H1 (cell line): ENCODE data around the gene RHOC. TPM values are rescaled to one million over a fixed set of nuclear protein-coding genes. Genes with fewer than 3 reads are reported as not detected.

Experiments
- CTCF ChIA-PET: fragments of 300-600 bp; sonication (Branson Sonifier 250); formaldehyde crosslinking; loops from one replicate; lab custom pipeline; 2021; ENCODE audit not compliant: partially characterized antibody; lab: Charles Lee
- POLR2A ChIA-PET: fragments of 300-600 bp; sonication (Branson Sonifier 250); formaldehyde crosslinking; loops from one replicate; lab custom pipeline; 2021; ENCODE audit warnings: inconsistent platforms; ENCODE audit not compliant: partially characterized antibody; lab: Charles Lee
- DNase-seq, 2 experiments: peaks; one replicate each; pipeline versions ENCODE4 v3.0.0 to v3.0.0-alpha.2; 2010 to 2022; ENCODE audit warnings: low spot score in 2 of 2, low read depth in 1 of 2, mixed read lengths in 1 of 2
- FAIRE-seq: peaks from 2 replicates; lab custom pipeline; 2011; peaks lifted over from hg19 to GRCh38; lab: Jason Lieb, UNC
- H2AFZ ChIP-seq: 2 replicates; pipeline ENCODE4 v1.8.1; 2012; ENCODE audit warnings: low read length, inconsistent platforms
- H2AK5ac ChIP-seq: 2 replicates; pipeline ENCODE4 v1.6.1; 2013; ENCODE audit warnings: low read depth, low read length
- H2BK120ac ChIP-seq: replicated peaks from 2 replicates; pipeline ENCODE3; 2013; ENCODE audit warnings: low read depth, low read length, inconsistent platforms
- H2BK12ac ChIP-seq: 2 replicates; pipeline ENCODE4 v1.6.1; 2013; ENCODE audit warnings: low read depth, low read length
- H2BK15ac ChIP-seq: 2 replicates; pipeline ENCODE4 v1.6.1; 2013; ENCODE audit warnings: low read length
- H2BK20ac ChIP-seq: 2 replicates; pipeline ENCODE4 v1.6.1; 2013; ENCODE audit warnings: low read length
- H2BK5ac ChIP-seq: 2 replicates; pipeline ENCODE4 v1.6.1; 2013; ENCODE audit warnings: low read depth, low read length
- H3K14ac ChIP-seq: 2 replicates; pipeline ENCODE4 v1.6.1; 2013; ENCODE audit warnings: inconsistent platforms; ENCODE audit not compliant: insufficient read length
- H3K18ac ChIP-seq: 2 replicates; pipeline ENCODE4 v1.6.1; 2013; ENCODE audit warnings: low read length; ENCODE audit errors: extremely low read depth
- H3K23ac ChIP-seq: 2 replicates; pipeline ENCODE4 v1.6.1; 2013; ENCODE audit warnings: inconsistent platforms; ENCODE audit not compliant: insufficient read length
- H3K23me2 ChIP-seq: 2 replicates; pipeline ENCODE4 v1.6.1; 2013; ENCODE audit warnings: low read depth, low read length
- H3K27ac ChIP-seq: 2 replicates; pipeline ENCODE4 v1.6.1; 2011; ENCODE audit warnings: low read depth, low read length, inconsistent platforms
- H3K27me3 ChIP-seq, 4 experiments: replicated peaks in 1 of 4; 1 replicate in 1 of 4; 2 replicates in 3 of 4; pipeline versions ENCODE4 v1.6.1 to v1.8.1; 2011 to 2013; ENCODE audit warnings: low read length in 3 of 4, mild to moderate bottlenecking in 3 of 4, inconsistent platforms in 2 of 4, mixed read lengths in 2 of 4, moderate library complexity in 1 of 4; ENCODE audit not compliant: control insufficient read depth in 3 of 4, insufficient read depth in 3 of 4; ENCODE audit errors: extremely low read depth in 1 of 4
- H3K36me3 ChIP-seq, 4 experiments: 2 replicates each; pipeline versions ENCODE4 v1.6.1 to v1.8.1; 2011 to 2013; ENCODE audit warnings: mild to moderate bottlenecking in 4 of 4, low read length in 3 of 4, moderate library complexity in 2 of 4, control low read depth in 1 of 4, inconsistent platforms in 1 of 4; ENCODE audit not compliant: insufficient read depth in 4 of 4, control insufficient read depth in 2 of 4
- H3K4ac ChIP-seq: replicated peaks from 2 replicates; pipeline ENCODE3; 2013; ENCODE audit warnings: low read length, low read depth, mixed read lengths, inconsistent platforms; ENCODE audit not compliant: insufficient read length
- H3K4me1 ChIP-seq, 4 experiments: replicated peaks in 1 of 4; 1 replicate in 1 of 4; 2 replicates in 3 of 4; pipeline versions ENCODE4 v1.6.1 to v1.8.1; 2011 to 2013; ENCODE audit warnings: low read length in 3 of 4, inconsistent platforms in 2 of 4, mixed read lengths in 1 of 4; ENCODE audit not compliant: insufficient read depth in 4 of 4, control insufficient read depth in 3 of 4
- H3K4me2 ChIP-seq, 2 experiments: 2 replicates each; pipeline versions ENCODE4 v1.6.1 to v1.8.1; 2011 to 2013; ENCODE audit warnings: low read depth in 2 of 2, low read length in 2 of 2, control low read depth in 1 of 2, inconsistent platforms in 1 of 2, mild to moderate bottlenecking in 1 of 2; ENCODE audit not compliant: insufficient read depth in 1 of 2
- H3K4me3 ChIP-seq, 4 experiments: fragments of 200-600, 300-600 bp in 1 of 4; sonication (generic), shearing (Covaris generic), sonication (Bioruptor Twin) in 1 of 4; 2 replicates each; pipeline versions ENCODE4 v1.5.1 to v1.8.1; 2011 to 2016; ENCODE audit warnings: low read length in 4 of 4, low read depth in 3 of 4, control low read depth in 2 of 4, inconsistent platforms in 2 of 4, mild to moderate bottlenecking in 2 of 4, mixed read lengths in 1 of 4, moderate library complexity in 1 of 4; ENCODE audit not compliant: insufficient read depth in 2 of 4; ENCODE audit errors: extremely low read depth in 1 of 4
- H3K56ac ChIP-seq: replicated peaks from 2 replicates; pipeline ENCODE3; 2013; ENCODE audit warnings: low read depth, mild to moderate bottlenecking, mixed read lengths, low read length, inconsistent platforms; ENCODE audit not compliant: insufficient read length
- H3K79me1 ChIP-seq: 2 replicates; pipeline ENCODE4 v1.6.1; 2013; ENCODE audit warnings: low read depth, low read length, control low read depth
- H3K79me2 ChIP-seq, 2 experiments: 2 replicates each; pipeline versions ENCODE4 v1.6.1 to v1.8.1; 2012 to 2013; ENCODE audit warnings: low read length in 2 of 2, mild to moderate bottlenecking in 2 of 2, inconsistent platforms in 1 of 2; ENCODE audit not compliant: insufficient read depth in 2 of 2, control insufficient read depth in 1 of 2
- H3K9ac ChIP-seq, 4 experiments: replicated peaks in 1 of 4; 1 replicate in 1 of 4; 2 replicates in 3 of 4; pipeline versions ENCODE4 v1.6.1 to v1.8.1; 2011 to 2013; ENCODE audit warnings: low read depth in 3 of 4, low read length in 3 of 4, control low read depth in 2 of 4, mild to moderate bottlenecking in 2 of 4, moderate library complexity in 2 of 4, inconsistent platforms in 1 of 4; ENCODE audit errors: extremely low read depth in 1 of 4
- H3K9me3 ChIP-seq, 2 experiments: 2 replicates each; pipeline versions ENCODE4 v1.6.1 to v1.8.1; 2012 to 2013; ENCODE audit warnings: mild to moderate bottlenecking in 2 of 2, moderate library complexity in 2 of 2, control low read depth in 1 of 2, inconsistent platforms in 1 of 2, low read depth in 1 of 2, low read length in 1 of 2, mixed read lengths in 1 of 2; ENCODE audit not compliant: insufficient read depth in 2 of 2
- H4K20me1 ChIP-seq, 2 experiments: replicated peaks in 1 of 2; 2 replicates each; pipeline versions ENCODE3 to v1.8.1; 2011 to 2013; ENCODE audit warnings: inconsistent platforms in 2 of 2, low read length in 2 of 2, mild to moderate bottlenecking in 1 of 2; ENCODE audit not compliant: insufficient read depth in 2 of 2, control insufficient read depth in 1 of 2
- H4K5ac ChIP-seq: 2 replicates; pipeline ENCODE4 v1.6.1; 2013; ENCODE audit warnings: low read length, low read depth, mixed read lengths, inconsistent platforms; ENCODE audit not compliant: insufficient read length
- H4K8ac ChIP-seq: 2 replicates; pipeline ENCODE4 v1.8.0; 2013; ENCODE audit warnings: mild to moderate bottlenecking, moderate library complexity, low read length, inconsistent platforms; ENCODE audit not compliant: insufficient read depth; ENCODE audit errors: extremely low read depth
- H4K91ac ChIP-seq: replicated peaks from 2 replicates; pipeline ENCODE3; 2013; ENCODE audit warnings: low read length, mixed read lengths, inconsistent platforms; ENCODE audit not compliant: insufficient read length
- CTBP2 ChIP-seq: IDR thresholded peaks from 2 replicates; pipeline ENCODE4 v1.7.0; 2011; ENCODE audit warnings: borderline replicate concordance, mild to moderate bottlenecking, moderate library complexity, mixed read lengths, low read length; ENCODE audit not compliant: insufficient read depth, insufficient read length
- FOSL1 ChIP-seq: IDR thresholded peaks from 2 replicates; pipeline ENCODE4 v1.6.1; 2011; ENCODE audit warnings: mild to moderate bottlenecking, low read depth, low read length, moderate library complexity; ENCODE audit not compliant: insufficient read depth
- GTF2F1 ChIP-seq: IDR thresholded peaks from 2 replicates; pipeline ENCODE4 v1.6.1; 2012; ENCODE audit warnings: low read depth, low read length, improper control_type of control experiment, borderline replicate concordance
- HDAC2 ChIP-seq, 2 experiments: fragments of 300-600 bp in 1 of 2; sonication (generic) in 1 of 2; IDR thresholded peaks; 2 replicates each; pipeline ENCODE4 v1.6.1; 2011 to 2012; ENCODE audit warnings: low read depth in 2 of 2, low read length in 2 of 2, mild to moderate bottlenecking in 2 of 2, moderate library complexity in 2 of 2, borderline replicate concordance in 1 of 2, inconsistent platforms in 1 of 2
- JUN ChIP-seq: IDR thresholded peaks from 2 replicates; pipeline ENCODE4 v1.6.1; 2011; ENCODE audit warnings: low read depth, mild to moderate bottlenecking, improper control_type of control experiment, low read length
- KDM1A ChIP-seq: fragments of 200-600, 300-600 bp; sonication (generic); IDR thresholded peaks from 2 replicates; pipeline ENCODE4 v1.7.1; 2016; ENCODE audit warnings: mild to moderate bottlenecking, low read length, borderline replicate concordance
- NANOG ChIP-seq: IDR thresholded peaks from 2 replicates; pipeline ENCODE4 v1.6.1; 2011; ENCODE audit warnings: low read length, low read depth, mild to moderate bottlenecking, inconsistent platforms; ENCODE audit not compliant: insufficient read depth, poor library complexity, severe bottlenecking
- POLR2A ChIP-seq, 2 experiments: IDR thresholded peaks; 1 replicate in 1 of 2; 2 replicates in 1 of 2; pipeline ENCODE4 v1.6.1; 2011; ENCODE audit warnings: low read depth in 2 of 2, low read length in 2 of 2, mild to moderate bottlenecking in 2 of 2; ENCODE audit errors: control extremely low read depth in 1 of 2
- RBBP5 ChIP-seq: IDR thresholded peaks from 2 replicates; pipeline ENCODE4 v1.7.1; 2012; ENCODE audit warnings: low read depth, mild to moderate bottlenecking, inconsistent platforms, low read length, moderate library complexity, borderline replicate concordance
- RFX5 ChIP-seq: IDR thresholded peaks from 2 replicates; pipeline ENCODE4 v1.6.1; 2011; ENCODE audit warnings: low read depth, low read length, improper control_type of control experiment, borderline replicate concordance
- SP4 ChIP-seq: IDR thresholded peaks from 2 replicates; pipeline ENCODE4 v1.6.1; 2012; ENCODE audit warnings: low read length, inconsistent platforms
- ZNF274 ChIP-seq: IDR thresholded peaks from 2 replicates; pipeline ENCODE4 v1.7.0; 2012; ENCODE audit warnings: low read length, borderline replicate concordance; ENCODE audit errors: extremely low read depth
- WGBS, 2 experiments: shearing (Covaris generic) in 1 of 2; methylation state at CpG; one replicate each; pipeline versions ENCODE4 v1.1.6 to v1.1.7; 2013 to 2015; ENCODE audit warnings: low lambda C conversion rate in 2 of 2, mixed read lengths in 2 of 2, inconsistent platforms in 1 of 2, low coverage in 1 of 2, missing lambda C conversion rate in 1 of 2; ENCODE audit not compliant: insufficient replicate concordance in 2 of 2, insufficient coverage in 1 of 2, insufficient read length in 1 of 2; ENCODE audit errors: extremely low coverage in 1 of 2, missing lambda C conversion rate in 1 of 2; 5-methylcytosine and 5-hydroxymethylcytosine counted together
- polyA plus RNA-seq, 7 experiments: library from polyadenylated mRNA; depleted of rRNA in 3 of 7; stranded (reverse) in 5 of 7; unstranded in 2 of 7; fragments of >200 nt in 5 of 7; fragments of 200-250 nt in 2 of 7; gene quantifications; 1 replicate in 5 of 7; 2 replicates in 1 of 7; 4 replicates in 1 of 7; pipeline versions ENCODE4 v1.2.1 to v1.2.3, GENCODE V29; 2011 to 2013; ENCODE audit warnings: missing spikeins in 2 of 7, mixed read lengths in 2 of 7
- total RNA-seq: library from RNA; stranded (reverse); fragmentation: NEBNext Ultra II Directional; extraction: Animal tissue kit (Norgen Biotek cat#: 25700); gene quantifications from 2 replicates; pipeline ENCODE4 v1.2.1, GENCODE V29; 2021

Gene RHOC
- total and polyA plus RNA-seq, 2 of the 8 experiments (the other 6 are each of a cell fraction or from before 2014, with no cell fraction given) = 53.6 to 97.5 TPM

DNA sequence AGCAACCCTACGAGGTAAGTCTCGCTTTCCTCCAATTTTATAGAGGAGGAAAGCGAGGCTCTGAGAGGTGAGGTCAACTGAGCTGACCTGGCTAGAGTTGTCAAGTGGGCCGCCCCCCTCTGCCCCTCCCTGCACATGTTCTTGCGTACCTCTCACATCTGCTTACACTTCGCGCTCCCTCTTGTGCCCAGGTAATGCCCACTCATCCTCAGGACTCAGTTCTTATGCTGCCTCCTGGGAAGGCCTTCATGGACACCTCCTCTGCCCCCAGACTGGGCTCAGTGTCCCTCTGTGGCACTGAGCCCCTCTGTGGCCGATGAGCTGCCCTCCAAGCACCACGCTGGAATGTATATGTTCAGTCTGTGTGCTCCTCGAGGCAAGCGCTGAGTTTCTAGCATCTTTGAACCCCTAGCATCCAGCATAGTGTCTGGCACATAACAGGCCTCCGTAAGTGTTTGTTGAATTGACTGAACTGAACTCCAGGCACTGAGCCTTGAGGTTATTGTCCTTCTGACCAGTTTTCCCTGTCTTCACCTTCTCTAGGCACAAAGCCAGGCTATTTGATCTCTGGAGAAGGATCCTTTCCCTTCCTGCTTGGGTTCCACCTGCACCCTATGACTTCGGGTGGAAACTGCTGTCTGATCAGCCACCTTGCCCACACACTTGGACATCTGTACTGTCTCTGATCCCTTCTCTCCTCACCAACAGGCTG lies 19.0 kb downstream of the RHOC start:
- H3K9ac ChIP-seq = no peak overlapping the region
- H2BK20ac ChIP-seq = no peak overlapping the region
- no peak overlapping the region for H3K56ac ChIP-seq
- POLR2A ChIA-PET = interaction anchor here (2.0 to 6.0 kb wide), 3 partner anchors 12 to 14 kb away, joined by 10 to 32 read pairs (median 26); partner anchors contain the start of gene MOV10
- no peak overlapping the region for H3K18ac ChIP-seq
- peaks cover 0 to 25% (median 15%) of the 10 kb centered on the region in 4 experiments; a peak in 7 of 8 replicates for H3K36me3 ChIP-seq
- no peak overlapping the region for H3K14ac ChIP-seq
- FAIRE-seq (no peak), DNase-seq (no peak)
- H4K5ac ChIP-seq = no peak overlapping the region
- no peaks in the 10 kb centered on the region for H3K27me3 ChIP-seq
- no peak overlapping the region for H4K8ac ChIP-seq
- no peaks in the 10 kb centered on the region for H3K9me3 ChIP-seq
- no peak overlapping the region for H2BK15ac ChIP-seq
- peaks cover 0 to 10% of the 10 kb centered on the region in 2 experiments for H4K20me1 ChIP-seq
- H3K27ac ChIP-seq = no peak overlapping the region
- no peaks in the 10 kb centered on the region for H3K23me2 ChIP-seq
- H2BK5ac ChIP-seq = no peak overlapping the region
- peaks cover 0 to 2% (median 0%) of the 10 kb centered on the region in 4 experiments; a peak in 2 of 7 replicates for H3K4me1 ChIP-seq
- no peak overlapping the region for H2AK5ac ChIP-seq
- H4K91ac ChIP-seq = no peak overlapping the region
- H3K4me3 ChIP-seq = no peak overlapping the region
- CTCF ChIA-PET = interaction anchor here (1.2 to 2.4 kb wide), 2 partner anchors 9 to 20 kb away, joined by 3 to 6 read pairs; no protein-coding TSS in a partner anchor
- no peak overlapping the region for H2BK12ac ChIP-seq
- no peak overlapping the region for H2BK120ac ChIP-seq
- H3K79me2 ChIP-seq = peaks cover 0 to 5% of the 10 kb centered on the region in 2 experiments; a peak in 1 of 4 replicates
- H3K79me1 ChIP-seq = peaks cover 3% of the 10 kb centered on the region
- no peak overlapping the region for H3K4me2 ChIP-seq
- 92% methylated on average over 13 of the region's 13 CpGs; no CpG with 5 or more reads in 1 of the 2 experiments for WGBS, 2 experiments
- no peak overlapping the region for H2AFZ ChIP-seq
- H3K23ac ChIP-seq = no peak overlapping the region
- no peak overlapping the region for H3K4ac ChIP-seq
- TF ChIP-seq ZNF274 (no peak), NANOG (no peak), RFX5 (no peak), FOSL1 (no peak), SP4 (no peak), RBBP5 (no peak), GTF2F1 (no peak), HDAC2 (IDR thresholded peaks at IDR 0.05; ENCODE audit: borderline replicate concordance in 1 of 2, low read depth in 2 of 2, low read length in 2 of 2) (no peak), JUN (no peak), POLR2A (IDR thresholded peaks at IDR 0.05; ENCODE audit: control extremely low read depth in 1 of 2, low read depth in 2 of 2, low read length in 2 of 2) (no peak), CTBP2 (no peak), KDM1A (no peak)
